ENCODE results near the gene STOML2.

Gene STOML2

DNA sequence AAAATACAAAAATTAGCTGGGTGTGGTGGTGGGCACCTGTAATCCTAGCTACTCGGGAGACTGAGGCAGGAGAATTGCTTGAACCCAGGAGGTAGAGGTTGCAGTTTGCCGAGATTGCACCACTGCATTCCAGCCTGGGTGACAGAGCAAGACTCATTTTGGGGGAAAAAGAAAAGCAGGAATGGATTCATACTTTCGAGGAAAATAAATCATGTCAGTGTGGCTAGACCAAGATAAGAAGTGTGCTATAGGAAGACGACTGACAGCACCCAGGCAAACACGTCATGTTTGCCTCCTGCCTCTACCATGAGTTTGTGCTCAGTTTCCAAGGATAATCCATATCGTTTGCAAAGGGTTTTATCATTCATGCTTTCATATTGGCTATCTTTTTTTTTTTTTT is 32.0 kb upstream of the STOML2 start:
- no peaks in the 10 kb centered on the region for H3K27me3 ChIP-seq
- no peak for DNase-seq
- H3K36me3 ChIP-seq = no peaks in the 10 kb centered on the region
- H3K9me3 ChIP-seq = no peaks in the 10 kb centered on the region
- no peaks in the 10 kb centered on the region for H3K4me1 ChIP-seq
- no peak overlapping the region for H3K4me3 ChIP-seq (ENCODE audit: low read depth, low read length)
- TF ChIP-seq CTCF (IDR thresholded peaks at IDR 0.05; ENCODE audit: low read depth, low read length) = no peak

DNA sequence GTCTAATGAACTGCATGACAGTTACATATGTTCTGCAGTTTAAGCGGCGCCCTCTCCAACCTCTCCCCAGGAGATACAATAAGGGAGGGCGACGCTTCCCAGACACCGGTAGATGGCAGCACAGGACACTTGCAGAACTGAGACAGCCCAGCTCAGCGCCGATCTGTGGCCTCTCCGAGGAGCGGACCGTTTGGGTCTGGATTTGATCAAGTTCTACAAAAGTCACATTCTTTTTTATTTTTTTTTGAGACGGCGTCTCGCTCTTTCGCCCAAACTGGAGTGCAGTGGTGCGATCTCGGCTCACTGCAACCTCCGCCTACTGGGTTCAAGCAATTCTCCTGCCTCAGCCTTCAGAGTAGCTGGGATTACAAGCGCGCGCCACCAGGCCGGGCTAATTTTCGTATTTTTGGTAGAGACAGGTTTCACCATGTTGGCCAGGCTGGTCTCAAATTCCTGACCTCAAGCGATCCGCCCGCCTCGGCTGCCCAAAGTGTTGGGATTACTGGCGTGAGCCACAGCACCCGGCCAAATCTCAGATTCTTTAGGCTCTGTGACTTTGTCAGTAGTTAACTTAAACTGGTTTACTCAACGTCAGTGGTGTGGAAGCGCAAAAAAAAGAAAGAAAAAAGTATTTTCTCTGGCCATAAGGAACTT is 14.1 kb upstream of the STOML2 start:
- TF ChIP-seq CTCF (IDR thresholded peaks at IDR 0.05; ENCODE audit: low read depth, low read length) = peak; percentile 97
- peak; percentile 92 for DNase-seq
- H3K9me3 ChIP-seq = no peaks in the 10 kb centered on the region
- no peaks in the 10 kb centered on the region for H3K27me3 ChIP-seq
- H3K36me3 ChIP-seq = no peaks in the 10 kb centered on the region
- peak overlapping the region; percentile 68 for H3K4me3 ChIP-seq (ENCODE audit: low read depth, low read length)
- peaks cover 13% of the 10 kb centered on the region for H3K4me1 ChIP-seq

DNA sequence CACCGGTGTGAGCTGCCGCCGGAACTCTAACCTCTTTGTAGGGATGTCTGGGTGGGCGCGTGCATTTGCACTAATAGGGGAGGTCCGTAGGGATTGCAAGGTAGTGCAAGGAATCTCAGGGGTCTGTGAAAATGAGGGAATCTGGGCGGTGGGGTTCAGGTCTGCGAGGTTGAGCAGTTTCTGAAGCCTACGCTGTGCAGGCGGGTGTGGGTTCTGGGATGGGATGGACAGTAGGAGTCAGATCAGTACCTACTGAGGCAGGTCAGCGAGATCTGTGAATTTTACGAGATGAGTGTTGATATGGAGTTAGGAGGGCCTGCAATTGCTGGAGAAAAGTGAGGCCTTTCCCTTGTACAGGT is 13.6 kb upstream of the STOML2 start:
- Histone ChIP-seq H3K4me1 (peaks cover 16% of the 10 kb centered on the region), H3K36me3 (no peaks in the 10 kb centered on the region)
- TF ChIP-seq CTCF (IDR thresholded peaks at IDR 0.05; ENCODE audit: low read depth, low read length) = no peak

DNA sequence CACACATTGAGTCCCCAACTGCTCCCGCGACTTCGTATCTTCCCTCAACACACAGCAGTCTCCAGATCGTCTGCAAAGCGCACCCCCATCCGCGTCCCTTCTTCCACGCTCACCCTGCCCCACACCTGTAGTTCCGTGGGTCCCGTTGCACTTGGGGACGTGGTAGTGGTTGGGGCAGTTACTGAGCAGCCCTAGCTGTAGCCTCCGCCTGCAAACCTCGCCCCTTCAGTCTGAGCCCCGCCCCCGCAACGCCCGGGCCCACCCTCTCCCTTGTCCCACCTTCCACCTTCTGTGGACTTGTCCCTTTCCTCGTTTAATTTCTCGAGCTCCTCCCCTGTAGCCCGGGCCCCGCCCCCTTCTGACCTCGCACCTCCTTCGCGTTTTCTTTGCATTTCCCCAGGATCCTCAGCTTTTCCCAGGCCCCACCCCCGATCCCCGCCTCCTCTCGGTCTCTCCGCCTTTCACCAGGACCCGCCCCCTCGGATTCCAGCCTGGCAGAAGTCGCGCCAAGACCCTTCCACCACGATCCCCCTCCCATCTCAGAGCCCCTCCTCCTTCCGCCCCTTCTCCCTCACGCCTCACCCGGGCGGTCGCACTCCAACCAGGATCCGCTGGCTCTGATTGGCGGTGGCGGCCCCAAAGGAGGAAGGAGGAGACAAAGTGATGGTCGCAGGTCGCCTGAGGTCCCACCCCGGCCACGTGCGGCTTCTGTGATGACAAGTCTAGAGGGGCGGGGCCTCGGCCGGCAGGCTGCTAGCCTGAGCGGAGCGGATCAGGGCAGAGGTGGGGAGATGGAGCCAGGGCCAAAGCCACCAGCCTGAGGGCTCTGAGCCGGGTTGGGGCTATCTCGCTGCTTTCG is 13.0 kb upstream of the STOML2 start, which contains the start of gene ATOSB:
Gene ATOSB, minus strand, starts transcription at position 183 of the 859 bp plus-strand sequence. CDS start 7,588 bp downstream, outside the sequence.
- no peak for TF ChIP-seq CTCF (IDR thresholded peaks at IDR 0.05; ENCODE audit: low read depth, low read length)
- peak within 1 kb of the TSS; percentile 68 for H3K4me3 ChIP-seq (ENCODE audit: low read depth, low read length)
- H3K27me3 ChIP-seq = no peaks in the 10 kb centered on the region
- peaks cover 16% of the 10 kb centered on the region for H3K4me1 ChIP-seq
- H3K36me3 ChIP-seq = no peaks in the 10 kb centered on the region
- DNase-seq = peak; percentile 99
- no peaks in the 10 kb centered on the region for H3K9me3 ChIP-seq

More for the DNA sequence above, 13.6 kb upstream of the STOML2 start:
- Histone ChIP-seq H3K4me3 (ENCODE audit: low read depth, low read length) (peak overlapping the region; percentile 68), H3K9me3 (no peaks in the 10 kb centered on the region), H3K27me3 (no peaks in the 10 kb centered on the region)
- DNase-seq = no peak

DNA sequence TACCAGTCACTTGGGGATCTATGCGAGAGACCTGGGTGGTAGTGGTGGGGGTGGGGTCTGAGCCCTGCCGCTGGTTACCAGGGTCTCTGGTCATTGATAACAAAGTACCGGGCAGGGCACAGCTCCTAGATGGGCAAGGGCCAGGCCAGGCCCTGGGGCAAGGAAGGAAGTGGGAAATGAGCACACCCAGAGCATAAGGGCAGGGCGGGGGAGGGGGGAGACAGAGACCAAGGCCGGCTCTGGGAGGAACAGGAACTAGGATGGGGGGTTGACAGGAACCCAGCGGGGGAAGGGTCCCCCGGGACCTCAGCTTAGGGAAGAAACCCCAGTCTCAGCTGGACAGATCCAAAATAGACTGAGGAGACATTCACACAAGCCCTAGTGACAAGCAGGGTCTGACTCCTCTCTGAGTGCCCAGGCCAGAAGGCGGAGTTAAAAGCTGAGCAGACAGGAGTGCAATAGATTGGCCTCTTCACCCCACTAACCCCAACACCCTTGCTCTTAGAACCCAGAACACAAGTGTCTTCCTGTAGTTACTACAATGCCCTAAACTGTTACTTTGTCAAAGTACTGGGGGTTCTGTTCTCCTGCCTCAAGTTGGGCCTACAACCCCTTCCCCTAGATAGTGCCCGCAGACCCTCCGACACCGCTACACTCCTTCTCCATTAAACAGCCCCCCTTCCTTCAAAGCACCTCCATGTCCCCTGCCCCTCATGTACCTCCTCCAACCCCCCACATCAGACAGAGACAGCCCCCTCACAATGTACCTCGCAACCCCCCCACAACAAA is 12.1 kb upstream of the STOML2 start:
- peaks cover 16% of the 10 kb centered on the region for H3K4me1 ChIP-seq
- no peaks in the 10 kb centered on the region for H3K9me3 ChIP-seq
- TF ChIP-seq CTCF (IDR thresholded peaks at IDR 0.05; ENCODE audit: low read depth, low read length) = no peak
- no peaks in the 10 kb centered on the region for H3K27me3 ChIP-seq
- peak overlapping the region; percentile 68 for H3K4me3 ChIP-seq (ENCODE audit: low read depth, low read length)
- peak; percentile 52 for DNase-seq
- no peaks in the 10 kb centered on the region for H3K36me3 ChIP-seq

Data from BE2C (cell line).